Thyroid gland (tissue), 4 donors: ENCODE measurements around the gene PTPA.

Experiments used
- CTCF ChIP-seq, 6 experiments: fragments of 200-600 bp in 3 of 6; fragments of 450-650 bp in 3 of 6; sonication (generic) in 3 of 6; IDR thresholded peaks; one replicate each; pipeline ENCODE4 v1.5.1; 2016 to 2019; ENCODE audit warnings: antibody characterized with exemption in 6 of 6, mild to moderate bottlenecking in 2 of 6, inconsistent platforms in 1 of 6, moderate library complexity in 1 of 6
- POLR2A ChIP-seq, 2 donors: fragments of 450-650 bp; IDR thresholded peaks; one replicate each; pipeline ENCODE4 v1.6.1; 2017; ENCODE audit warnings: antibody characterized with exemption in 2 of 2, mild to moderate bottlenecking in 2 of 2, moderate library complexity in 1 of 2

DNA sequence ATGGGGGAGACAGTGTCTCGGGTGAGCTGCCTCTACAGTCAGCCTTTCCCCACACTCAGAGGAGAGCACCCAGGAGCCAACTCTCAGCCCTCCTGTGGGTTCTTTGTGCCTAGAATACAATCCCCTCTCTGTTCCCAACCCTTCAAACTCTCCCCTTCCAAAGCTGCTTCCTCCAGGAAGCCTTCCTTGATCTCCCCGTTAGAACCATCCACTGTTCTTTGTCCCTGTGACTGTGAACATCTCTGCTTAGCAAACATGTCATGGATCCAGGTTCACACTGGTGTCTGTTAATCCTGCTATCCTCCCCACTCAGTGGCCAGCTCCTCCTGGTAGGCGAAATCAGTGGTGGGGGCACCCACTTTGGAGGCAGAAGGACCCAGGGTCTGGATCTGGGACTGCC is 83.0 kb downstream of the PTPA start:
- TF ChIP-seq POLR2A (IDR thresholded peaks at IDR 0.05) (no peak), CTCF (IDR thresholded peaks at IDR 0.05) (no peak)
